ENCODE results near the gene GNG7. TPM values are rescaled to one million over a fixed set of nuclear protein-coding genes. Genes with fewer than 3 reads are reported as not detected.

Gene GNG7
- total RNA-seq, 1 experiment from 2014 or later = 7.7 TPM

DNA sequence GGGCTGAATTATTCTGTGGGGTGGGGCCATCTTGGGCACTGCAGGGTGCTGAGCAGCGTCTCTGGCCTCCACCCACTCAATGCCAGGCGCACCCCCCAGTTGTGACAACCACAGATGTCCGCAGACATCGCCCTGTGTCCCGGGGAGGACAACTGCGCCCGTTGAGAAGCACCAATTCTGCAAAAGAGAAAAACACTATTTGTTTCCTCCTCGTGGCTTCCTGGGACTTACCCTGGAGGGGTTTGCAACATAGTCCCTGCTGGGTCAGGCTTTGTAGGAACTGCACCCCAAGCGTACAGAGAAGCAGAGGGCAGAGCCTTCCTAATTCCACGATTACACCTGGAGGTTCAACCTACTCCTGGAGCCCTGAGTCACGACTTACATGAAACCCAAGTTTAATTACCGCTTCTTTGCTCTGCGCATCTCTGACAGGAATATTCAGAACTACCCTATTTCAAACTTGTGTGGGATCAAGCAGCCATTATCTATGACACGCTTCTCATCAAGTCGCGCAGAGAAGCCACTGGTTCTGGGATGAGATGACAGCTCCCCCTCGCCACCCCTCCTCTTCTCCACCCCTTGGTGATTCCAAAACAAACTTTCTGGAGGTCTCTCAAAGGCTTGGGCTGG is 48.4 kb upstream of the GNG7 start:
- DNase-seq = no peak
- no peak overlapping the region for H3K14ac ChIP-seq (ENCODE audit: insufficient read depth, low read length)
- H3K27ac ChIP-seq (ENCODE audit: insufficient read length, low read depth, low read length) = no peak overlapping the region
- H4K91ac ChIP-seq (ENCODE audit: insufficient read length, low read depth, low read length) = no peak overlapping the region
- no peak overlapping the region for H4K5ac ChIP-seq (ENCODE audit: insufficient read length, low read depth, low read length)
- no peak overlapping the region for H4K8ac ChIP-seq (replicated peaks; ENCODE audit: insufficient read length, low read depth, low read length)
- no peak overlapping the region for H2AK5ac ChIP-seq (ENCODE audit: insufficient read length, low read length)
- H3K9me3 ChIP-seq (ENCODE audit: control insufficient read depth, low read depth, low read length) = no peaks in the 10 kb centered on the region
- no peak overlapping the region for H2BK120ac ChIP-seq (ENCODE audit: low read depth, low read length, poor library complexity, severe bottlenecking)
- H3K36me3 Mint-ChIP-seq (ENCODE audit: insufficient read depth in 1 of 3, low read depth in 3 of 3) = peaks cover 3 to 31% (median 21%) of the 10 kb centered on the region in 3 experiments; a peak in 6 of 7 replicates
- no peaks in the 10 kb centered on the region for H3K79me2 ChIP-seq (ENCODE audit: insufficient read depth, low read length)
- H3K4me1 ChIP-seq (ENCODE audit: insufficient read depth, low read length) = no peaks in the 10 kb centered on the region
- H3K23me2 ChIP-seq (ENCODE audit: insufficient read length, low read depth, low read length, poor library complexity, severe bottlenecking) = no peaks in the 10 kb centered on the region
- no peaks in the 10 kb centered on the region for H3K9me3 Mint-ChIP-seq
- no peaks in the 10 kb centered on the region for H3K79me1 ChIP-seq (ENCODE audit: insufficient read depth, low read depth, low read length, poor library complexity, severe bottlenecking)
- no peak overlapping the region for H3K23ac ChIP-seq (ENCODE audit: insufficient read length, low read depth, low read length)
- H2BK20ac ChIP-seq (ENCODE audit: low read depth, low read length, poor library complexity, severe bottlenecking) = no peak overlapping the region
- H3K27me3 ChIP-seq (ENCODE audit: insufficient read depth, low read length) = no peaks in the 10 kb centered on the region
- TF ChIP-seq CTCF (conservative IDR thresholded peaks at IDR 0.05) = no peak
- no peak overlapping the region for H3K4ac ChIP-seq (ENCODE audit: low read depth, low read length)
- H3K27ac Mint-ChIP-seq = no peak overlapping the region
- H3K9ac ChIP-seq (ENCODE audit: extremely low read depth, insufficient read length, low read length) = no peak overlapping the region
- H3K4me2 ChIP-seq (ENCODE audit: insufficient read depth, insufficient read length, low read length) = no peak overlapping the region
- no peaks in the 10 kb centered on the region for H3K4me1 Mint-ChIP-seq
- WGBS (ENCODE audit: extremely low coverage, insufficient read length, low lambda C conversion rate) = no CpG with 5 or more reads among the region's 17 CpGs
- no peak overlapping the region for H3K18ac ChIP-seq (ENCODE audit: insufficient read length, low read depth, low read length)
- H3T11ph ChIP-seq (ENCODE audit: low read length) = no peak overlapping the region
- H3K27me3 Mint-ChIP-seq (ENCODE audit: low read depth) = peaks cover 27% of the 10 kb centered on the region
- H2BK15ac ChIP-seq (ENCODE audit: low read depth, low read length) = no peak overlapping the region
- no peaks in the 10 kb centered on the region for H4K20me1 ChIP-seq (ENCODE audit: control insufficient read depth, insufficient read depth, insufficient read length)
- H3K56ac ChIP-seq (ENCODE audit: insufficient read length, low read depth, low read length) = no peak overlapping the region
- H2BK5ac ChIP-seq (ENCODE audit: insufficient read length, low read length) = no peak overlapping the region
- no peak overlapping the region for H3K4me3 Mint-ChIP-seq
- no peak overlapping the region for H2AFZ ChIP-seq (ENCODE audit: low read length)
- no peak overlapping the region for H2BK12ac ChIP-seq (ENCODE audit: insufficient read length, low read depth, low read length)
